NCI-H2171 (cell line): Measurements from ENCODE around the gene CH25H.
"Not testable (repeated sequence)": the region's sequence is repeated elsewhere in the genome, so short reads cannot be mapped to it uniquely, and the experiment has no call there.

Experiments
- DNase-seq: peaks from one replicate; lab custom pipeline; 2025; lab: John Stamatoyannopoulos, UW

The CH25H gene

DNA sequence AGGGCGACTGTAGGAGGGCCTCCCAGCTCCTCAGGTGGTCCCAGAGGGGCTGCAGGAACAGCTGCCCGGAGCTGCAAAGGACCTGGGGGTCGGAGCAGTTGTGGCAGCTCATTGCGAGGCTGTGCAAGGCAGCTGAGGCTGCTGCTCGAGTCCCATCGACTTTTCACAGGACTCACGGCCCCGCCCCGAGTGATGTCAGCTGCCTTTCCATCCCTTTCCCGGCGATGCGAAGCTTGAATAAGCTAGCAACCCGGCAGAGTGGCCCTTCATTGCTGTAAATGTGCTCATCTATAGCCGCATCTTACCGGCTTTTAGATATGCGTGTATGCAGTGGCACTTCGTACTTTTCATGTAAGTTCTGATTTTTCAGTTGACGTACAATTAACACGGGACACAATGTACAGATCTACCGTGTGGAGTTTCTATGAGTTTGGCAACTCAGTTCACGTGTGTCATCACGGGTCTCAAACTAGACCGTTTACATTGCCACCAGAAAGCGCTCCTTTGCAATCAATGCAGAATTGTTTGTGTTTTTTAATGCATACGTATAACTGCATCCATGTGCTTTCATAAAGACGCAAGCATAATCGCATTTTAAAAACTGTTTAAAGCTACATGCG is at the start of gene CH25H:
Gene CH25H, minus strand, starts transcription at position 137 of the 620 bp plus-strand sequence. Its CDS starts 25 bp downstream, at position 112.
- DNase-seq: no peak

- no peak for DNase-seq
Observed at GRCh38 chr10:89256340-89256739, 49.2 kb upstream of the CH25H start.

DNA sequence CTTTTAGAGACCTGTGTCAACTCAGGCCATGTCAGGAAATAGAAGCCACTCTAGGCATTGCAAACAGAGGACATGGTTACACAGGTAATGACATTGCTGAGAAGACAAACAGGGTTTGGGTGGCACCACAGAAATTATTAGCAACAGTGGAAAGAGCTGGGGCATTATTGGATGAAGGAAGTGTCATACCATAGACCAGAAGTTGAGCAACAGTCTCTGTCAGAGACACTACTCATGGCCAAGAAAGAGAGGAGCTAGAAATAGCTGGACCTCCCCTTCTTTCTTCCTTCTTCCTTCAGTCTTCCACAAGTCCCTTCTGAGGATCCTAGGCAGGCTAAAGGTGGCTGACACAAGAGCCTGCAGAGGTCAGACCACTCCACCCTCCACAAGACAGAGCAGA is 48.7 kb upstream of the CH25H start:
- no peak for DNase-seq

DNA sequence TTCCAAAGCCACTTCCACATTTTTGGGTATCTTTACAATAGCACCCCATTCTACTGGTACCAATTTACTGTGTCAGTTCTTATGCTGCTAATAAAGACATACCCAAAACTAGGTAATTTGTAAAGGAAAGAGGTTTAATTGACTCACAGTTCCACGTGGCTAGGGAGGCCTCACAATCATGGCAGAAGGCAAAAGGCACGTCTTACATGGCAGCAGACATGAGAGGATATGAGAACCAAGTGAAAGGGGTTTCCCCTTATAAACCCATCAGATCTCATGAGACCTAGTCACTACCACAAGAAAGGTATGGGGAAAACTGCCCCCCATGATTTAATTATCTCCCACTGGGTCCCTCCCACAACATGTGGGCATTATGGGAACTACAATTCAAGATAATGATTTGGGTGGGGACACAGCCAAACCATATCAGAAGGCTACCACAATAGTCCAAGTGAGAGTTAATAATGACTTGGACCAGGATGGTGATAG is 48.0 kb upstream of the CH25H start:
- not testable (repeated sequence) for DNase-seq

DNA sequence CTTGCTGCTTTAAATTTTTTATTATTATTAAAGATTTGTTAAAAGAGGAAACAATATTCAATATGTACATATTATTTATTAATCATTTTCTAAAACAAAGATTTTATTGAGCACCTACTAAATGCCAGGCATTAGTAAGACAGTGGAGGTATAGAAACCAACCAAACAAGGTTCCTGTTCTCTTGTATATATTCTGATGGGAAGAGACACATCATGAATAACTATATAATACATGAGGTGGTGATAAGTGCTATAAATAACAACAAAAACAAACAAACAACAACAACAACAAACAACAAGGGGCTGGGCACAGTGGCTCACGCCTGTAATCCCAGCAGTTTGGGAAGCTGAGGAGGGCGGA is 45.1 kb upstream of the CH25H start:
- no peak for DNase-seq

- DNase-seq: peak; percentile 85
Observed at GRCh38 chr10:89251409-89252224, 44.5 kb upstream of the CH25H start, which contains the start of gene LIPA. TSS of gene LIPA (minus strand) at chr10:89251775. CDS start at chr10:89247648, 4,127 bp downstream.

DNA sequence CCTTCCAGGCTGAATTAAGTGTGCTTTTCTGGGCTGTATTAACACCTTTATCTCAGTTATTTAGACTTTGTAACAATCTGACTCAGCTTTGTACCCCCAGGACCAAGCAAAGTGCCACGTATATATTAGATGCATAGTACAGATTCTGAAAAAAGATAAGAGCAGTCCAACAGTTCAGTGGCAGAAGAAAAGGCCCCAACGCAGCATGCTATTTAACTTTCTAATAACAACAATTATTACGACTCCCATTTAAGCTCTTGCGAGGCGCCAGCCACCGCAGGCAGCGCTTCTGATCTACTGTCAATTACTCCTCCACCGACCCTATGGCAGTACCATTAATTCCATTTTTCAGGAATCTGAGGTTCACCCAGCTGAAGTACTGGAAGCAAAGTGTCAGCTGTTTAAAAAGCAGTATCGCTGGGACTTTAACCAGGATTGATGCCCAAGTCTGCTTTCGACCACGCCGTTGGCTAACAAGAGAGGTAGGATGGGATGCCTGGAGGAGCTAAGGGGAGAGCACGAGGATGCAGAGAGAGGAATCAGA is 43.8 kb upstream of the CH25H start:
- no peak for DNase-seq

DNA sequence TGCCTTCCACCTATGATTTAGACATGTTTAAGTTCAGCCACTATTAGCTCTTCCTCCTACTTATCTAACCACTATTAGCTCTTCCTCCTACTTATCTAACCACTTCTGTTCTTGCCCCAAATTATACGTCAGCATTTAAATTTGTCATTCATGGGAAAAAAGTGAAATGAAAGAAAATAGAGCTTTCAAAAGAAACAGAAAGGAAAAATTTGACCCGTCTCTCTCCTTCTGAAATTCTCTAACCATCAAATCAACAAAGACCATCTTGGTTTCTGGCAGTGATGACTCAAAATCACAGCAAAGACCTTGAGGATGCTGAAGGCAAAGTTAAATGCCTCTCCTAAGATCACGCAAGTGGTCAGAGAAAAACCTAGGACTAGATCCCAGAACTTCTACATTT is 41.9 kb upstream of the CH25H start:
- DNase-seq: no peak

DNA sequence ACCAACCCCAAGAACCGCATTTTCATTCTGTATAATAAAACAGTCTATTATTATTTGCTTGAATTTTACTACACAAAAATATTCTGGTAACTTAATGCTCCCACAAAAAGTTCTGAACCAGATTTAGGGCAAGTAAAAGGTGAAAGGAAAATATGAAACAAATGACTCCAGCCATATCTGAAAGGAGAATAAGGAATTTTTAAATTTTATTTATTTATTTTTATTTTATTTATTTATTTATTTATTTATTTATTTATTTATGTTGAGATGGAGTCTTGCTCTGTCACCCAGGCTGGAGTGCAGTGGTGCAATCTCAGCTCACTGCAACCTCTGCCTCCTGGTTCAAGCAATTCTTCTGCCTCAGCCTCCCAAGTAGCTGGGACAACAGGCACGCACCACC is 40.5 kb upstream of the CH25H start:
- not testable (repeated sequence) for DNase-seq

DNA sequence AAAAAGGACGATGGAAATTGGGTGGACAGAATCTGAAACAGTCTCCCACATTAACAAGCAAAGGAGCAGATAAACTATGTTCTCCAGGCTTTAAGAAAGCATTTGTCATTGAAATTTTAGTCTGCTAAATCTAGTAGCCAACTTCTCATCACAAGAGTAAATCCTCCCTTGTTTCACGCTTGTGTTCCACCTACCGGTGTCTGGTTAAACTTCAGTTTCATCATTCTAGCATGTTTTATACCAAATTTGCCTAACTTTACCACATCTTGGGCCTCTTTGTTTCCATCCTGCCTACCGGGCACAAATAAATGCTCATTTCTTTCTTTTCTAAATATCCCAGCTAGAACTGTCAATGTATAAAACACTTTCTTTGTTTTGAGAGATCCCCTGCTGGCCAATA is 38.7 kb upstream of the CH25H start:
- no peak for DNase-seq

DNA sequence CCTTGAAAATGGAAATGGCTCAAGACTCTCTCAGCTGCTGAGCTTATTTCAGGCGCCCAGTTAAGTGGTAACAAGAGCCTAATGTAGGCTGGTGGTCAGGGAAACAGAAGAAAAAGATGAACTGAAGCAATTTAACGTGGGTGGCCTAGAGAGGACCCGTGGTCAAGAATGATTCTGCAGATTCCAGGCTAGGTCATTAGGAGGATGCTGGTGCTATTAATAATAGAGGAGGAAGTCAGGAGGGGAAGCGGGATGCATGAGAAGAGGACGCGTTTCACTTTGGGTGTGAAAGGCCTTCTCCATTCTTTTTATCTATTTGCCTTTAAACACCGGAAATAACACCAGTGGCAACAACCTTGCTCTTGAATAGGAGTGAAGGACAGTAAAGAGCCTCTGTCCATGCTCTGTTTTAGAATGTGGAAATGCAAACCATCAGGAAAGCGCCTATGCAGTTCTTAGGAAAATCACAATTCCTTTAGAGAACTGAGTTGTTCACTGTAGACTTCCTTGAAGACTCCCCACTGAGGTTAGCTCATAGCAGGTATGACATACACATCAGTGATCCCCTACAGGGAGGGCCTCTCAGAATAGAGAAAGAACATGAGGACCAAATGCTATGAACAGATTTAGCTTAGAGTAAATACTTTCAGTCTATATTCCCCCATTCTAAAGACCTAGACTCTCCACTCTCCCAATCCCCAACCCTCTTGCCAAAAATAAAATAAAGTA is 35.9 kb upstream of the CH25H start:
- no peak for DNase-seq

DNA sequence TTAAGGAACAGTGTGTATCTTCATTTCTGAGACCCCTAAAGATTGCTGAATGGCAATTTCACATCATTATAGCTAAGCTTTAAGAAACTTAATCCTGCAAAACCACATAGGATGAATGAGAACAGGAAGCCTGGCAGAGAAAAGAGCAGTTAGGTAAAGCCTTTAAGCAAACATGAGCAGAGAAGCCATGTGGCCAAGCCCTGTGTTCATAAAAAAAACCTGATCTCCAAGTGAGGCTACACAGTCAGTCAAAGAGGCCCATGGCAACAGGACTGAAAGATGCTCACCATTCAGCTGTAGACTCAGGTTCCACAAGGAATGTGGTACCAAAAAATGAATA is 35.2 kb upstream of the CH25H start:
- no peak for DNase-seq

- DNase-seq: no peak
Observed at GRCh38 chr10:89241486-89242344, 34.6 kb upstream of the CH25H start.

DNA sequence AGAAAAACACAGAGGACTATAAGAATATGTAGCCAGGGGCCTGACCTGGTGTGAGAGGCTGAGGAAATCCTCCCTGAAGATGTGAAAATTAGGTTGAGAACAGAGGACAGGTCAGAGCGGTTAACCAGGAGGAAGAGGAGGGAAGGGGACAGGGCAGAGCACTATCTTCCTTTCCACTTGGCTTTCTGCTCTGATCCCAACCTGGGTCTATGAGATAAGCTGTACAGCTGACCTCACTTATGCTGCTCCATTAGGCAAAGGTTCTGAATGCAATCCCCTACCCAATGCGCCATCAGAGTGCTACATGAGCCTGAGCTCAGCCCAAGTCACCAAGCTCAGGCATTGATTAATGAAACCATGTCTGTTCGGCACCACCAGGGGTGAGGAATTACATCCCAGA is 33.9 kb upstream of the CH25H start:
- DNase-seq: no peak

DNA sequence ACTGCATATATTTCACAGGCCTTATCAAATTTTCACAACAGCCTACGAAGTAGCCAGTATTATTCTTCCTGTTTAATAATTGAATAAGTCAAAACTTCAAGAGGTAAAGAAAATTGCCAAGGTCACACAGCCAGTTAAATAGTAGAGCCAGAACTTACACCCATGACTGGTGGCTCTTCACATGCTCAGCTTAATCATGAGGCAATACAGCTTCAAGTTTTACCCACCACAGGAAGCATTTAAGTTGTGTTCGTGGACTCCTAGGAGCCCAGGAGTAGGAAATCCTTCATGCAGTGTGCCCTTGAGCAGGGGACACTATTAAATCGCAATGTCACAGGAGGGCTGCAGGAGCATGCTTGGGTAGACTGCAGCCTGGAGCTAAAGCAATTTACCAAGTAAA is 33.4 kb upstream of the CH25H start:
- no peak for DNase-seq

DNA sequence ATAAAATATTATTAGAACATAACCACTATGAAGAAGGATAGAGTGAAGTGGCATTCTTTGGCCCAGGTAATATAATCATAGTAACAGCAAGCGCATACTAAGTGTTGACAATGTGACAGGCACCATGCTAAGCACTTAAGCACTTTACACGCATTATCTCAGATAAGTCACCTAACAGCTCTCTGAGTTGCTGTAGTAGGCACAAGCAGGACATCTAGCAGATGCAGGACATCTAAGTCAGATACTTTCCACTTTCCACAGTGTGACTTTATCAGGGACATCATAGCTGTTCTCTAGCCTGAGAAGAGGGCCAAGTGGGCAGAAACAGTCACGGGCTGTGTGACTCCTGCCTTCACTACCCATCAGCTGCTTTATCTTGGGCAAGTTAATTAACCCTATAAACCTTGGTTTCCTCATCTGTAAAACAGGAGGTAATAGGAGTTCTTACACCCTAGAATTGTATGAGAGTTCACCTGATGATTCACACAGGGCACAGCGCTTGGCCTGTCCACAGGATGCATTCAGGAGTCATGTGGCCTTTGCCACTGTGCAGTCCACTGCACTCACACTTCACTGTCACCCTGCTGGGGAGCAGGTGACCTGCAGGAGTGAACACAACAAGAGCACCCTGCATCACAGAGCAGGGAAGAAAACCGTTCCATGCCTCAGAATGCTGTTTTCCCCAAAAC is 32.0 kb upstream of the CH25H start:
- DNase-seq: no peak

DNA sequence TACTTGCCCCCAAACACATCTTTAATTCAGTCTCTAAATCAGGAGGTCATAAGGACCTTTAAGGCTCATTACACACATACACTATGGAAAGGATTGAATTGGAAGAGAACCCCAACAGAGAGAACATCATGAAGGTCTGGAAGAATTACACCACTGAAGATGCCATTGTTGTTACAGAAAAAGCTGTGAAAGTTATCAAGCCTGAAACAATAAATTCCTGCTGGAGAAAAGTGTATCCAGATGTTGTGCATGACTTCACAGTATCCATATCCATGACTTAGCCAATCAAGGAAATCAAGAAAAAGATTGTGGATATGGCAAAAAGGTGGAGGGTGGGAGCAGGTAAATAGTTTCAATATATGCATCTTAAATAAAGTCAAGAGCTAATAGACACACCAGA is 30.7 kb upstream of the CH25H start:
- DNase-seq: no peak

DNA sequence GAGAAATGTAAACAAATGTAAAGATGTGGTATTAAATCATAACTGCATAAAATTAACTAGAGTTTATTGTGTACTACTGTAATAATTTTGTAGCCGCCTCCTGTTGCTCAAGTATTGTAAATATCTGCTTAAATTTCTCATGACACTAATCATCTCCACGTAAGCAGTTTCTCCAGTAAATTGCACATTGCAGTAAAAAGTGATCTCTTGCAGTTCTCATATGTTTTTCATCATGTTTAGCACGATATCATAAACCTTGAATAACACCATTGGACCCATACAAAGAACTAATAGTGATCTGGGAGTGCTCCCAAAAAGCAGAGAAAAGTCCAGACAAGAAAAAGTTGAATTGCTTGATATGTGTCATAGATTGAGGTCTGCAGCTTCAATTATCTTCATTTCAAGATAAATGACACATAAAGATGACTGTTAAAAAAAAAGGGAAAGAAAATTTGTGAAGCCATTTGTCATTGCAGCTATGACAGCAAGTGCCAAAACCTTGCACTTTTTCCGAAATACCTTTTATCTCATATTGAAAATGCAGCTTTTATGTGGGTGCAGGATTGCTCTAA is 29.2 kb upstream of the CH25H start:
- DNase-seq: no peak

- no peak for DNase-seq
Observed at GRCh38 chr10:89235073-89235798, 28.1 kb upstream of the CH25H start.

DNA sequence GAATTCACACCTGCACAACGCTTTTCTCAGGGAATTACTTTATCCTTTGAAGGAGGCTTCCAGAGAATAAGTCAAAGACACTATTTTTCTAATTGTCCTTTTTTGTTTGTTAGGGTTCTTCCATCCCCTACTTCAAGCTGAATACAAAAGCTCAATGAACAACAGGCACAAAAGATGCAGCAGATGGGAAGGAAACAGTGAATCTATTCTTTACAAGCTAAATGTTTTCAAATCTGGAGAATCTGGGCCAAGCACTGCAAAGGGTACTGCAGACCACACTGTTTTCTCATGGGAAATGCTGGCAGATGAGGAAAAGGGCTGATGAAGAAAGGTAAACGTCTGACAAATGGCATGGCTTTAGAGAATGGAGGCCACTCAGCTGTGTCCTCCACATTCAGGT is 25.9 kb upstream of the CH25H start:
- DNase-seq: no peak
